GM19438 (cell line): ENCODE data around the gene NBL1.

Source experiments
- ATAC-seq: cut with Tn5 transposase; IDR thresholded peaks from one replicate; pipeline ENCODE4 v1.9.1; 2021; ENCODE audit warnings: low read depth; ENCODE audit not compliant: unreplicated experiment

The NBL1 gene

DNA sequence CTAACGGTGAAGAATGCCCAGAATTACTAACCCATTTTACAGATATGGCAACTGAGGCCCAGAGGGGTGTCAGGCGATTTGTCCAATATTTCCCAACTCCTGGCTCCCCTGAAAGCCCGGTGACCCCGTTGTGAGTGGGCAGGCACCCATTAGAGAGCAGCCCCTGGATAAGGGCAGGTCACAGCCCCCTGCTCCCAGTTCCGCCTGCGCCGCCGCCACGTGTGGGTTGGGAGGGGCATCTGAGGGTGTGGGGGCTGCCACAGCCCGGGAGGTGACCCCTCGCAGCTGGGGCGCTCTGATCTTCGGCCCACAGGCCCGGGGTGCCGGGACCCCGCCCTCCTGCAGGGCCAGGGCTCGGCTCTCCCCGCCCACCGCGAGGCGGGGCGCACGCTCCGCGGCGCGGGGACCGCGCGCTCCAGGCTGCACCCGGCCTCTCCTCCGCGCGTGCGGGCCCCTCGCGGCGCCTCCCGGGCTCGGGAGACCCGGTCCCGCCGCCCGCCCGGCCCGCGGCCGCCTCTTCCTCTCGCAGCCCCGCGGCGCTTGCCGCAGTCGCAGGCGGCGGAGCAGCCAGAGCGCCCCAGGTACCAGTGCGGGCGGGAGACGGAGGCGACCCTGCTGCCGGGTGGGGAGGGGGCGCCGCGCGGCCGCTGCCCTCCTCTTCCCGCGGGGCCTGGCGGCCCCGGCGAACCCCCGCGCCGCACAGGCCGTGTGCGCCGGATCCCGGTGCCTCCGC is 20.5 kb downstream of the NBL1 start, which contains the start of gene HTR6:
Gene HTR6, plus strand, starts transcription at position 423 of the 733 bp plus-strand sequence. CDS start 879 bp downstream, outside the sequence.
- ATAC-seq, result no peak

DNA sequence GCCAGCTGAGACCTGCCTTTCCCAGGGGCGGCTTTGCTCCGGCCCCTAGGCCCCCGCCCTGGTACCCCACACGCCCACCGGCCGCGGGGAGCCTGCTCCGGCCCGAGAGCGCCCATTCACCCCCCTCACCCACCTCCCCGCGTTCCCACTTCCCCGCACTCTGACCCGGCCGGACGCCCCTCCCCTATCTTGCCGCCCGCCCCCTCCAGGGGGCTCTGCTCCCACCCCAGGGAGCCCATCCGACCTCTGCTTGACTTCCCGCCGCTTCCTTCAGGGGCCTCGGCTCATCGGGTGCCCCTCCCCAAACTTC is 21.0 kb downstream of the NBL1 start:
- no peak for ATAC-seq

DNA sequence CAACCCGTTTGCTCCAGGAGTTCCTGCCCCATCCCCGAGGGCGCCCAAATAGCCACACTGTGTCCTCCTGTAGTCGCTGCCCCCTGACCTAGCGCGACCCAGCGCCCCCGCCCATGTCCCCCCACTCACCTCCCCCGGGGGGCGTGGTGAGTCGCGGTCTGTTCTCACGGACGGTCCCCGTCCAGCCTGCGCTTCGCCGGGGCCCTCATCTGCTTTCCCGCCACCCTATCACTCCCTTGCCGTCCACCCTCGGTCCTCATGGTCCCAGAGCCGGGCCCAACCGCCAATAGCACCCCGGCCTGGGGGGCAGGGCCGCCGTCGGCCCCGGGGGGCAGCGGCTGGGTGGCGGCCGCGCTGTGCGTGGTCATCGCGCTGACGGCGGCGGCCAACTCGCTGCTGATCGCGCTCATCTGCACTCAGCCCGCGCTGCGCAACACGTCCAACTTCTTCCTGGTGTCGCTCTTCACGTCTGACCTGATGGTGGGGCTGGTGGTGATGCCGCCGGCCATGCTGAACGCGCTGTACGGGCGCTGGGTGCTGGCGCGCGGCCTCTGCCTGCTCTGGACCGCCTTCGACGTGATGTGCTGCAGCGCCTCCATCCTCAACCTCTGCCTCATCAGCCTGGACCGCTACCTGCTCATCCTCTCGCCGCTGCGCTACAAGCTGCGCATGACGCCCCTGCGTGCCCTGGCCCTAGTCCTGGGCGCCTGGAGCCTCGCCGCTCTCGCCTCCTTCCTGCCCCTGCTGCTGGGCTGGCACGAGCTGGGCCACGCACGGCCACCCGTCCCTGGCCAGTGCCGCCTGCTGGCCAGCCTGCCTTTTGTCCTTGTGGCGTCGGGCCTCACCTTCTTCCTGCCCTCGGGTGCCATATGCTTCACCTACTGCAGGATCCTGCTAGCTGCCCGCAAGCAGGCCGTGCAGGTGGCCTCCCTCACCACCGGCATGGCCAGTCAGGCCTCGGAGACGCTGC is 21.7 kb downstream of the NBL1 start:
- no peak for ATAC-seq

DNA sequence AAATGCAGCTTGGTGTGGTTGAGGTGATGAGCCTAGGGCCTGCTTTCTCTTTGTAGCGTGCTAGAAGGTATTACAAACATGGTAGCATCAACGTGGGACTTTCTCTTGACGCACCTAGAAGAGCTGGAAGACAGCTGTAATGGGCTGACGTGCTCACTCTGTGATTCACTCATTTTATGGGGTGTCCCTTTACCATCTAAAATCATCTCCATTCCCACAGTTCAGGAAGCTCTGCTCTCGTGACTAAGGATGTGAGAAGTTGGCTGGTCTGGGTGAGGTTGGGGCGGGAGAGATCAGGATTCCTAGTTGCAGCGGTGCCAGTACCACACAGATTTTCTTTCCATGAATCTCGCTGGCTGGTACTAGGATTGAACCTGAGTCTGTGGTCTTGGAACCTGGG is 24.8 kb downstream of the NBL1 start:
- ATAC-seq, result no peak

DNA sequence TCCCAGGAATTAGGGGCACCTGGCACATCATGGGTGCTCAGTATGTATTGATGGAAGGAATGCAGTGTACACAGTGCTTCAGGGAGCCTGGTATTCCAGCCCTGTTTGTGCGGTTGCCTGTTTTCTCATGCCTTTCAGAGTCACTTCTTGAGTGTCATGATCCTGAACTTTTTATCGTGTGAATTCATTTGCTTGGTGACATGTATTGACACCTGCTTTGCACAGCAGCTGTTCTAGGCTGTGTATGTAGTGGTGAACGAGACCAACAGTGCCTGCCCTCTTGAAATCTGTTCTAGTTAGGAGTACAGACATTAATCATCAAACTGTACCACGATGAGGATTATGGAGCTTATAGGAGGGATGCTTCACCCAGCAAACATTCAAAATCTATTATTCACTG is 26.7 kb downstream of the NBL1 start:
- ATAC-seq, result no peak

DNA sequence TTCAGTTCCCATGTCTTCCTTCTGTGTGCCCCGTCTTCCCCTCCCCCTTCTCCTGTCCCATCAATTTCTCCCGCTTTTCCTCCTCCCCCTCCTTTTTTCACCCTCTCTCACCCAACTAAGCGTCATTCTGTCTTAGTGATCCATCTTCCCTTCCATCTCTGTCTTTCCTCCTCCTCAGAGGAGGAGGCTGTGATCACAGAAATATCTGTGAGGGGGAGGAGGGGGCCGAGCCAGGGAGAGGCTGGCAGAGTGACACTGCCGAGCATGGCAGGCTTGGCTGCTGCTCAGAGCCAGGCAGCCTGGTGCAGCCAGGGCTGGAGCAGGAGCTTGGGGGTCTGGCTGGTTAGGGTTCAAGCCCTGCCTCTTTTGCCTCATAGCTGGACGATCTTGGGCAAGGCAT is 28.1 kb downstream of the NBL1 start:
- no peak for ATAC-seq

DNA sequence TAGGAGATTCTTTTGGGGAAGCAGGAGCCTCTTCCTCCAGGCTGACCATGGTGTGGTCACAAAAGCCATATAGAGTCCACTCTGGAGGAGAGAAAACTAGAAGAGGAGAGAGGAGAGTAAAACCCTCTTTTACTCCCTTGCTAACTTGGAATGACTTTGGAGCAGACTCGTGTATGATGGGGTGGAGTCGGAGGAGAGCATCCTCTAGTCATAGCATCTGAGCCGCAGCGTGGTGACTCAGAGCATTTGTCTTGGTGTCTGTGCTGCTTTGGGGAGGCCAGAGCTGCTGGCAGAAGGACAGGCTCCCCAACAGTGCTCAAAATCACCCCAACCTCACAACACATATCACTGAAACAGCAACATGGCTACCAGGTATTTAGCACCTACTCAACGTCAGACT is 31.7 kb downstream of the NBL1 start:
- no peak for ATAC-seq

DNA sequence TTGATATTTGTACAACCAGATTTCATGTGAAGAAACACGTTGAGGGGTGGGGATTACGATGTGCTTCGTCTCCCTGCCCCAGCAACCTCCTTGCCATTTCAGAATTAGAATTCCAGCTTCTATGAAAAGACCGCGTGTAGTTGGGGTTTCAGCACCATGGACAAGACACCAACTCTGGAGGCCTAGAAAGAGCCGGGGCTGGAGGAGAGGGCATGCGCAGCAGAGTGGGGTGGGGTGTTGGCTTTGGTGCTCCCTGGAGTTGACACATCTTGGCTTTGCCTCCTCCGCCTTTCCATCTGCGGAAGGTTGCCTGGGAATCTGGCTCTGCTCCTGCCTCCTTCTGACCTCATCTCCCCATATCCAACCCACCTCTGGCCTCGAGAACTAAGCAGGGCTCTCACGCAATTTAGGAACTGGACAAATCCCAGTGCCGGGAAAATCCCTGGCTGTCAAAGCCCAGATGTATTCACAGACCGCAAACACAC is 32.4 kb downstream of the NBL1 start:
- no peak for ATAC-seq

DNA sequence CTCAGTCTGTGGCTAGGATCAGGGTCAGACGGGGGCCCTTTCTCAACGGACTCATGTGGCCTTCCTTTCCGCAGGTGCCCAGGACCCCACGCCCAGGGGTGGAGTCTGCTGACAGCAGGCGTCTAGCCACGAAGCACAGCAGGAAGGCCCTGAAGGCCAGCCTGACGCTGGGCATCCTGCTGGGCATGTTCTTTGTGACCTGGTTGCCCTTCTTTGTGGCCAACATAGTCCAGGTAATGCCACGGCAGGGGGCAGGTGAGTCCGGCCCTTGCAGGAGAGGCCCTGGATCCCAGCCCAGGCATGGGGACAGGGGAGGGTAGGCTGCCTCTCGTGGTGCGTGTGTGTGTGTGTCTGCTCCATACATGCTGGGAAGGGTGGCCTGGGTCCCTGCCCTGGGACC is 34.4 kb downstream of the NBL1 start:
- no peak for ATAC-seq

DNA sequence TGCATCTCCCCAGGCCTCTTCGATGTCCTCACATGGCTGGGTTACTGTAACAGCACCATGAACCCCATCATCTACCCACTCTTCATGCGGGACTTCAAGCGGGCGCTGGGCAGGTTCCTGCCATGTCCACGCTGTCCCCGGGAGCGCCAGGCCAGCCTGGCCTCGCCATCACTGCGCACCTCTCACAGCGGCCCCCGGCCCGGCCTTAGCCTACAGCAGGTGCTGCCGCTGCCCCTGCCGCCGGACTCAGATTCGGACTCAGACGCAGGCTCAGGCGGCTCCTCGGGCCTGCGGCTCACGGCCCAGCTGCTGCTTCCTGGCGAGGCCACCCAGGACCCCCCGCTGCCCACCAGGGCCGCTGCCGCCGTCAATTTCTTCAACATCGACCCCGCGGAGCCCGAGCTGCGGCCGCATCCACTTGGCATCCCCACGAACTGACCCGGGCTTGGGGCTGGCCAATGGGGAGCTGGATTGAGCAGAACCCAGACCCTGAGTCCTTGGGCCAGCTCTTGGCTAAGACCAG is 34.9 kb downstream of the NBL1 start:
- ATAC-seq, result no peak

DNA sequence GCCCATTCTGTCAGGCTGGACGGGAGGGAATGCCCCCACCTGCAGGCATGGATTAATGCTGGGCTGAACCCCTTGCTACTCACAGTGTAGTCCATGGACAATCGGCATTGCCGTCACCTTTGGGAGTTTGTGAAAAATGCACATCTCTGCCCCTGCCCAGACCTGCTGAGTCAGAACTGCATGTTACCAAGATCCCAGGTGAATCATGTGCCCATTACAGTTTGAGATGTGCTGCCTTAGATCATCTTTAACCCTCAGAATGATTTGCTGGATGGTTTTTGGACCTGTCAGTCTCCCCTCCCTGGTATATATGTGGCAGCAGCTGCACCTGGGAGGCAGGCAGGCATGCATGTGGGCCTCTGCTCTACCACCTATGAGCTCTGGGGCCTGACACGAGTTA is 35.6 kb downstream of the NBL1 start:
- no peak for ATAC-seq

DNA sequence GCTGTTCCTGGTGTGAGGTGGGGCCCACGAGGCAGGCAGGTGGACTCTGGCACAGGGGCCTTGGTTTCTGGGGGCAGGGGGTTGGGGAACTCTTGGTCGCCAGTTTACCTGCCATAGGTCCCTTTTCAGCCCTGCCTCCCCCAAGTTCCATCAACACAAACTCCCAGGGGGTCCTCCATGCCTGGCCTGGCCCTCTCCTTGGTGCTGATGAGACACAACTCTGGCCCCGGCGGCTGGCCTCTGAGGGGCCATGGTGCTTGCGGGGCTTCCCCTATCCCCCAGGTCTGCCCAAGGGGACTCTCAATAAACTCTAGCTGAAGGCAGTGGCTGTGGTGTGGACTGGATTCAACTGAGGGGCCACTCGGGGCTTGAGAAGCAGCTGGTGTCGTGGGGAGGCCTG is 36.5 kb downstream of the NBL1 start:
- no peak for ATAC-seq

DNA sequence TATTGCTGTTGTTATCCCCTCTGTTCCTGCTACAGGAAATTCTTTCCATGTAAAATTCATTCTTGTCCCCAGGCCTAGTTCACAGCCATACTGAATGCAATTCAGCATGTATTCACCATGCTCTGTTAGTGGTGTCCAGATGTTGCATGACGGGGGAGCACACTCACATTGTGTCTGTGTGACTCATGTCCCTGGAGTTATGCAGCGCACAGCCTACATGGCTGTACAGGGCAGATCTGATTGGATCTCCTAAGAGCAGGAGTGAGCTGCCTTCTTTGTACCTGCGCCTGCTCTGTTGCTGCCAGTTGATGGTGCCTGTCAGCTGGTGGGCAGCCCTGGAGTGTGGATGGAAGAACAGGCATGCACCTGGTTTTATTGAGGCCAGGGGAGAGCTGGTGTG is 38.1 kb downstream of the NBL1 start:
- no peak for ATAC-seq

DNA sequence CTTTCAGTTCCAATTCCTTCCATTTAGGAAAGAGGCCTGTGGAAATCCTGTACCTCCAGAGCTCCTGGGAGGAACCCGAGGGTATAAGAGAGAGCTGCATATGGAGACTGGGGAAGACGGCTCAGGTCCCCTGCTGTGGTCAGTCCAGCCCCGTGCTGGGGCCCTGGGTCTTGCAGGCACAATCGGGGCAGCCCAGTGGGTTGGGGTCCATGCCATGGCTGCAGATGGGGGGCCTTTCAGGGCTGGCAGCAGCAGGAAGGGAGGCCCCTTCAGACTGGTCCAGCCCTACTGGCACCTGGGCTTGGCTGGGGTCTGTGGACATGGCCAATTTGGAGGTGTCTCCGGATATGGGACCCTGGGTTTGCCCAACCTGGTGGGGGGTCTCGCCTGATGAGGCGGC is 38.8 kb downstream of the NBL1 start:
- ATAC-seq, result no peak

DNA sequence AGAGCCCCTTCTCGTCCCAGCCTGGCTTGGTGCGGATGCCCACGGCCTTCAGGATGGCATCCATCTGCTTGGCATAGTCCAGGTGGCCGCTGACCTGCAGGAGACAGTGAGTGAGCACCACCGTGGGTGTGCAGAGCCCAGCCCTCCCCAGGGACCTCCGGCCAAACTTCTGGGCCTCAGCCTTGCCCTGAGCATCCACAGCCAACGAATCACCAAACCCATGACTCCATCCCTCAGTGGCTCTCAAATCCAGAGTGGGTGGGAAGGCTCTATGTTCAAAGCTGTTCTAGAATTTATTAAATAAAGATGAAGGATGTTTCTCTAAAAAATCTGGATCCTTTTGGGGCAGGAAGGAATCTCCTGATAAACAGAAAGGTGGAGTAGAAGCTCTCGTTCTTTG is 39.2 kb downstream of the NBL1 start:
- no peak for ATAC-seq

DNA sequence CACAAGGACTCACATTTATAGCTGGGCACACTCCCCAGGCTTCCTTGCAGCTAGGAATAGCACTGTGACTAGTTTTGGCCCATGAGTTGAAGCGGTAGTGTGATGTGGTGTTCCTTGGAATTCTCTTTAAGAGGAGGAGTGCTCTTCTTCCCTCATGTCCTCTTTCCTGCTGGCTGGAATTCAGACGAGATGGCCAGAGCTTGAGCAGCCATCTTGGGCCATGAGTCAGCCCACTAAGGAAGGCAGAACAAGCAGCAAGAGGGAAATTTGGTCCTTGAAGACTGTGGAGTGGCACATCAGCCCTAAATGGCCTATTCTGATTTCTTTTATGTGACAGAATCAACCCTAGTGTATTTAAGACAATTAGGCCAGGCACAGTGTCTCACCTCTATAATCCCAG is 40.6 kb downstream of the NBL1 start:
- ATAC-seq, result no peak

DNA sequence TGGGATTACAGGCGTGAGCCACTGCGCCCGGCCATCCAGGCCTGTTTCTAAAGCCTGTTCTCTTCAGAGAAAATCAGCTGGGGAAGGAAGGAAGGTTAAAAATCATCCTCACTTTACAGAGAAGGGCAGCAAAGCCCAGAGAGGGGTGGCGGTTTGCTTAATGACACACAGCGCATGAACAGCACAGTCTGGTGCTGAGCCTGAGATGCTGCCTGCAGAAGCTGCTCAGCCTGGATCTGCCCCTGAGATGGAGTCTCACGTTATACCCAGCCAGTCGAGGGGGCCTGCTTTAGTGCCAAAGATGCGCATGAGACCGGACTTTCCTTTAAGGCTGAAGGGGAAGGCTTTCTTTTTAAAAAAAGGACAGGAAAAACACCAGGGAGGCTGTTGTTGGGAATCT is 41.9 kb downstream of the NBL1 start:
- ATAC-seq, result no peak

DNA sequence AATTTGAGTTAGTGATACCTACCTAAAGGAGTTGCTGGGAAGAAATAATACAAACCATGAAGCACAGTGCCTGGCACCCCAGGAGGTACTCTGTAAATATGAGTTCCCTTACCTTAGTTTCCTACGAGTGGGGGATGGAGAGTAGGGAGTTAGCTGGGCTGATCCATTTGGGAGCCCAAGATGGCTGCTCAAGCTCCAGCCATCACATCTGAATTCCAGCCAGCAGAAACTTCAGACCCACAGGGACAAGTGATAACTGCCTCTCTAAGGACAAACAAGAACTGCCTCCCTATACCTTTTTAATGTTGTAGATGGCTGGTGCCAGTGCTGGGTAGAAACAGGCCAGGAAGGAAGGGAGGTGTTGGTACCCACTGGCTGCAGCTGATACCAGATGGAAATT is 43.3 kb downstream of the NBL1 start:
- ATAC-seq, result no peak

DNA sequence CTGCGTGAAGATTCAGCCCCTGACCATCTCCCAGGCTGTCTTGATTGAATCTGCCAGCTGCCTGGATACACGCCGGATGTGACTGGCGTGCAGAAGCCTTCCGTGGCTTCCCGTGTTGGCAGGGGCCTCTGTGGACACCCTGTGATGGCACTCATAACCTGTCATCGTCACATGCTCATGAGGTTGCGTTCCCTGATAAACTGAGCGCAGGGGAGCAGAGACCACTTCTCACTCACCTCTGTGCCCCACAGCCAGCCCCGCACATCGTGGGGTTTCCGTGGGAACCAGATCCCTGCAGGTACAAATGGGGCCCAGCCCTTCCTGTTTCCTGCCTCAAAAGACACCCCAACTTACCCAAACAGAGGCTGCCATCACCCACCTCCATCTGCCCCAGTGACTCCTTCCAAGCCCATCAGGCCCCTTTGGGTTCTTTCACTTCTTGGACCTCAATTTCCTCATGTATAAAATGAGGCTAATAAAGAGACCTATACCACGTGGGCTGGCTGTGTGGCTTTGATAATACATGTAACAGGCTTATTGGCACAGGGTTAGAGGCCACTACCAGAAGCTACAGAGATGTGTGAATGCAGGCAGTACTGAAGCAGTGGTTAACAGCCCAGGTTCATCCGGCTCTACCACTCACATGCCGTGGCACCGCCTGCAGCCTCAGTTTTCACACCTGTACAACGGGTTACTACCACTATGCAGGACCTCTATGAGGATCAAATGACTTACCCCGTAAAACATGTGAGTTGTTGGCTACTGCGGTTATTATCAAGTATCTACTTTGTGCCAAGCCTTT is 44.1 kb downstream of the NBL1 start:
- ATAC-seq, result no peak

DNA sequence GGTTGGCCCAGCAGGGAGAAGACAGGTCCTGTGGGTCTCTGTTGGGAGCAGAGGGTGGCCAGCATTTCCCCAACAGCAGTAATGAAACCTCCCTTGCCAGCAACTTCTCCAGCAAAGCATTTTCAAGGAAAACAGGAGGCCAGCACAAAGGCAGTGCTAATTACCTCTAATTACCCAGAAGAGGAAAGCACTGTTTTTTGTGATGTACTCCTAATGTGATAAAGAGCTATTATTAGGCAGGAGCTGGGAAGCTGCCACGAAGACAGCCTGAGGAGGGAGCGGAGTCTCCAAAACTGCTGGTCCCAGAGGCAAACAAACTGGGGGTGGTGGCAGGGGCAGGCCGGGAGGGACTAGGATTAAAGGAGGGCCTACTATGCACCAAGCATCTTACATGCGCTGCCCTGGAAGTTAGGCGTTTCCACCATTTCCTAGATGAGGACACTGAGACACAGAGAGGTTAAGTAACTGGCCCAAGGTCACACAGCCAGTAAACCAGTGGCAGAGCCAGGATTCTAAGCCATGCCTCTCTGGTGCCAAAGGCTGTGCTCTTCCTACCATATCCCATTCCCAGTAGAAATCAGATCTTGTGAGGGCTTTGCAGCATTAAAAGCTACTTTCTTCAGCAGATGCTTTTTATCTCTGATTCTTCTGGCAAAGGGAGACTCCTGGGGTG is 45.1 kb downstream of the NBL1 start:
- ATAC-seq, result no peak
